GM18873 (cell line): ENCODE measurements around the gene SH3GL3.

Experiments used
- ATAC-seq: cut with Tn5 transposase; IDR thresholded peaks from one replicate; pipeline ENCODE4 v1.9.1; 2021; ENCODE audit warnings: mild to moderate bottlenecking, moderate library complexity, moderate number of reproducible peaks; ENCODE audit not compliant: unreplicated experiment, low FRiP score

Gene SH3GL3, protein sequence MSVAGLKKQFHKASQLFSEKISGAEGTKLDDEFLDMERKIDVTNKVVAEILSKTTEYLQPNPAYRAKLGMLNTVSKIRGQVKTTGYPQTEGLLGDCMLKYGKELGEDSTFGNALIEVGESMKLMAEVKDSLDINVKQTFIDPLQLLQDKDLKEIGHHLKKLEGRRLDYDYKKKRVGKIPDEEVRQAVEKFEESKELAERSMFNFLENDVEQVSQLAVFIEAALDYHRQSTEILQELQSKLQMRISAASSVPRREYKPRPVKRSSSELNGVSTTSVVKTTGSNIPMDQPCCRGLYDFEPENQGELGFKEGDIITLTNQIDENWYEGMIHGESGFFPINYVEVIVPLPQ

DNA sequence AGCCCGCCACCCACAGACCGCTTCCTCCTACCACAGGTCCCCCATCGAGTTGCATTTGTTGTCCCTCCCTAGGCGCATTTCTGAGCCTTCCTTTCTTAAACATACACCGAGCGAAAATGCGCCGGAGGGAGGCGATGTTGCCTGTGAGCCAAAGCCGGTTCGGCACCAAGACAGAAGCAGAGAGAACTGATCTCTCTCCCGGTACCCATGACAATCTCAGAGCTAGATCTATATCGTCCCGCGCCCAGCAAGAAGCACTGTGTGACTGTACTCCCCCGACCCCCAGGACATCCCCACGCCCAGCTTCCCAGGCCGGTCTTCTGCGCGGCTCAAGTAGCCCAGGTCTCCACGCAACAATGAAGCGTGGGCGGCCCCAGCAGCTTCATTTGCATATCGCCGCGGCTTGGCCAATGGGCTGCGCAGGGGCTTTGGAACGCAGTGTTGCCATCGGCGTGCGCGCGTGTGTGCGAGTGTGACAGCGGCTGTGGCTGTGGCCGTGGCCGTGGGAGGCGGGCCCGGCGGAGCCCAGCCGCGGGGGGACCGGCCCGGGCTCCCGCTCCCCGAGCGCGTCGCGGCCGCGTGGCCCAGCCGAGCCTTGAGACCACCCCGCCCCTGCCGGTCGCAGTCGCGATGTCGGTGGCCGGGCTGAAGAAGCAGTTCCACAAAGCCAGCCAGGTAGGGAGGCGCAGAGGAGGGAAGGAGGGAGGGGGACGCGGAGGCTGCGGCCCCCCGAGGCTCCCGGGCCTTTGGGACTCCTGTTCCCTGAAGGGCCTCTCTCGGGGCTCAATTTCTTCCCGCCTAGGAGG, at the start of gene SH3GL3:
SH3GL3 (plus strand) TSS at position 438 of the 806 bp plus-strand sequence; CDS start at position 631, 193 bp downstream.
- no peak for ATAC-seq

DNA sequence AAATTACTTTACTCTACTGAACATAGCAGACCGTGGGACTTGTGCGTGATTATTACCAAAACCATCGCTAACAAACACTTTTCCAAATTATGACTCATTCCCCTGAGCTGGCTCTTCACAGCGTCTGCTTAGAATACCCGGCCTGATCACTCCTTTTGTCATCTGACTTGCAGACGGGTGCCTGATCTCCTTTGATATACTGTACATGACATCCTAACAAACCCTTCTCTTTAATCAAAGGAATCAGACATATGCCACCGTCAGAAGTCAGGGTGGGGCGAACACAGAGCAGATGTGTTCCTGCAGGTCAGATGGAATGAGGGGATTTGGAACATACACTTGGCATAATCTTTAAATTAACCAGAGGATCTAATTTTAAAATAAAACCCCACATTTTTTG, 48.5 kb upstream of the SH3GL3 start:
- no peak for ATAC-seq

DNA sequence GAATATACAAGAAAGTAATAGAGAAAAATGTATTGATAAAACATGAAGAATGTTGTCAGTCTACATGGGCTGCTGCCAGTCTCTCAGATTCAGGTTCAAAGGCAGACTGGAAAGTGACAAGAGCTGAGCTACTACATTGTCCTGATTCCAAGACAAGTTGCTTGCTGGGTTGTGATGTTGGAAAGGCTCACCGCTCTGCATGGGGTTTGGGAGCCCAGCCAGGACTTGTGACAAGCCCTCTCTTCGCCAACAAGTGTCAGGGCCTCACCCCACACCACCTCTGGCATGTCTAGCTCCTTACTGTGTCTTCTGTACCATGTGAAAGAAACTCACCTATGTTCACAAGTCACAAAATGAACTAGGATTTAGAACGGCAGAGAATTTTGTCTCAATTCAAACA, 43.0 kb upstream of the SH3GL3 start:
- no peak for ATAC-seq

DNA sequence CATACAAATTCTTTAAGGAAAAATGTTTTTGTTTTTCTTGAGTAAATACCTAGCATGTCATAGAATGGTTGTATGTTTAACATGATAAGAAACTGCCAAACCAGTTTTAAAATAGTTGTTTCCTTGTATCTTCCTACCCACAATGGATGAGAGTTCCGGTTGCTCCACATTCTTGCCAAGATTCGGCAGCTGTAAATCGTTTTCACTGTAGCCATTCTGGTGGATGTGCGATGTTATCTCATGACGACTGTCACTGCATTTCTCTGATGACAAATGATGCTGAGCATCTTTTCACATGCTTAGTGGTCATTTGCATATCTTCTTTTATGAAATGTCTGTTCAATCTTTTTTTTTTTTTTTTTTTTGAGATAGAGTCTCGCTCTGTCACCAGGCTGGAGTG, 36.6 kb upstream of the SH3GL3 start:
- ATAC-seq: no peak

DNA sequence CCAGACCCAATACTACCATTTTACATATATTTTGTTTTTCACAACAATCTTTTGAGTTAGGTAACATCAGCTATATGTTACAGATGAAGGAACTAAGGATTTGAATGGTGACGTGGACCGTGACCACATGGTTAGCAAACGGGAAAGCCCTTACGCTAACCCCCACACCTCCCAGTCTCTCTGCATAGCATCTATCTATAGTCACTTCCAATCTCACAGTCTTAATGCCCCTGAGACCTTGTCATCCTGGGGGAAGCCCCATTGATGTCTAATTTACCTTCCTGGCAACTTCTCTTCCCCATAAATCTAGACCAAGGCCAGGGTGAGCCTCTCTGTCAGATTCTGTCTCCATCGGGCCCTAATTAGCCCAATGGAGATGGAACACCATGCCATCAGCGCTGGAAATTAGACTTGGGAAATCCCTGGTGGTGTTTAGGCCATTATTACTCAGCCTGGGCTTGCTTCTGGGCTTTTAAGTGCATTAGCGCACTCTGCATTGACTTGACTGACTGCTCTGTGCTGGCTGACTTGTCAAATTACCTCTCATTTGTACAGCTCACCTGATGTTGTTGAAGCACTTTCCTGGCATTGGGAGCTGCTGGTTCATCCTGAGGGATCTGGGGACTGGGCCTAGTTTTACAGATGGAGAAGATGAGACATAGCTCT, 34.0 kb upstream of the SH3GL3 start:
- no peak for ATAC-seq

DNA sequence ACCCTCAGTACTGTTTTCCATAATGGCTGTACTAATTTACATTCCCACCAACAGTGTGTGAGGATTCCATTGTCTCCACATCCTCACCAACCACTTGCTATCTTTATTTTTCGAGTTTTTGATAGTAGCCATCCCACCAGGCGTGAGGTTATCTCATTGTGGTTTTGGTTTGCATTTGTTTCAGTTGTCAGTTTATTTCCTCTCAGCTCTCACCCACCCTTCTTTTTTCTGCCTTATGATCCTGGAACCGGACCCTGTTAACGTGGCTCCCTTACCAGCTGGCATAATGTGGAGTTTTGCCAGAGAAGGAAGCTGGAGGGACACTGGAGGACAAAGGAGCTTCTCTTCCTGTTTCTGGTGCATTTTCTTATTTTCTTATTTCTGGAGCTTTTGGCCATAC, 25.1 kb upstream of the SH3GL3 start:
- no peak for ATAC-seq

DNA sequence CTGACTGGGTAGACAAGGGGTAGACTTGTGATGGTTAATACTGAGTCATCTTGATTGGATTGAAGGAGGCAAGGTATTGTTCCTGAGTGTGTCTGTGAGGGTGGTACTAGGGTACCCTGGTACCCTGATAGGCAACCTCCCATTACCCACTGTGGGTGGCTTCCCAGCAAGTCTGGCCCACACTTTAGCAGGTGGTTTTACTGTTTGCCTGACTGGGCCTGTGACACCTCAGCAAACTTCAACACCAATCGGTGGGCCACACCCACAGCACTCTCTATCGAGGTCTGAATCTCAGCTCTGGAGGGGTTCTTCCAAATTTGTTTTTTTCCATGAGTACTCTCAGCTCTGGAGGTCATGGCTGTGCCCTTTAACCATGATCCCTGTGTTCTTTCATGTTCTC, 24.6 kb upstream of the SH3GL3 start:
- ATAC-seq: no peak

DNA sequence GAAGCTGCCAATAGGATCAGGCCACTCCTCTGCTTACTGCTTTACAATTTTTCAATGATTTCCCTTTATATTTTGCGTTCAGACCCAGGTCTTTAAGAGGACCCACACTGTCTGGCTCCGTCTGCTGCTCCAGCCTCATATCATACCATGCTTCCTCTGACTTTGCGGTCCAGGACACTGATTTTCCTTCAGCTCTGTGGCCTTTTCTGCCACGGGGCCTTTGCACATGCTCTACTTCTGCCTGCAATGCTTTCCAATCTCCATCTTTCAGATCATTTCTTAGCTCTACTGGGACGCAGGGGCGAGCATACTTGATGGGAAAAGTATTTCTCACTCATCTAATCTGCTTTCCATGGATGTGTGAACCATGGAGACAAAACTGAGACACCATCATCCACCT, 23.0 kb upstream of the SH3GL3 start:
- no peak for ATAC-seq

DNA sequence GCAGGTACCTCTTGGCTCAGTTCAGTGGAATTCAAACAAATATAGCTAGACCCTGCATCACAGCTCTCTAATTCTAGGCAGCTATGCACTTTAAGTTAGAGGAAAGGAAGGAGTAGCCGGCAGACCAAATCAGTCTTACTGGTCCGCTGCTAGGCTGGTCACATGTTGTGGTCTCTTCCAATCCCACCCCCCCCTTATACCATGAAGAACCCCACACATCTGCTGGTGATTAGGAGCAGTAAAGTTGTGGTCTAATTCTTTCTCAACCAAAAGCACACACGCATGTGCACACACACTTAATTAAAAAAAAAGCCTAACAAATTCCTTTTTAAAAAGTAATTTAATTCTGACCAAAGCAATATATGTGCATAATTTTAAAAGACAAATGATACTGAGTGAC, 16.7 kb upstream of the SH3GL3 start:
- no peak for ATAC-seq

DNA sequence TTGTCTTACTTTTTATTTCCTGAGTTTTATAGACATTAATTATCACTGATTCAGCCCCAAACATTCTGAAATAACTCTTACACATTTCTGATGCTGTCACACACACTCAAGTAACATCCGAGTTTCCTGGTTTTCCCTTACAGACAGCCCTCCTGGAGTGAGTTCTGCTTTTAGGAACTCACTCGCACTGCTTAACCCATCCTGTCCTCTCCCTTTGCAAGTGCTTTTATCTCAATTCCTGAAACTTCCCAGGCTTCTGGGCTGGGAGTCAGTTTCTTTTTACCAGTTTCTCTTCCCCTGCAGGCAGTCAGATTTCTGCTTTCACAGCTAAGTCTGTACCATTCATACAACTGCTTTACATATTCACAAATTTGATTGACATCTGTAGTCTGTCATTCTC, 15.6 kb upstream of the SH3GL3 start:
- ATAC-seq: no peak

DNA sequence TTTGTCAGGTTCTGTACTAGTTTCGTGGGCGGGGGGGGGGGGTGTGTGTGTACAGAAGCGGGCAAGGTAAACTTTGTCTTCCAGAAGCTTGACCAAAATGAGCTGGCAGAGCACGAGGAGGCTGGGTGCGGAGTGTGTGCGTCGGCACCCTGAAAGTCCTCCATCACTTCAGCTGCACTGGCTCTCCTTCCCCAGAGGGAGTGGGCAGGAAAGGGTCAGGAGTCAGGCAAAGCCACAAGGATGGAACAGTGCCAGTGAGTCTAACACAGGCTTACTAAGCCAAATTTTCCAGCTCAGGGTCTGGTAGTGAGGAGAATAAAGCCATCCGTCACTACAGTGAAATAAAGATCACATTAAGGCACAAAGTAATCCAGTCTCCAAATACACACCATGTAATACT, 11.9 kb upstream of the SH3GL3 start:
- ATAC-seq: no peak

DNA sequence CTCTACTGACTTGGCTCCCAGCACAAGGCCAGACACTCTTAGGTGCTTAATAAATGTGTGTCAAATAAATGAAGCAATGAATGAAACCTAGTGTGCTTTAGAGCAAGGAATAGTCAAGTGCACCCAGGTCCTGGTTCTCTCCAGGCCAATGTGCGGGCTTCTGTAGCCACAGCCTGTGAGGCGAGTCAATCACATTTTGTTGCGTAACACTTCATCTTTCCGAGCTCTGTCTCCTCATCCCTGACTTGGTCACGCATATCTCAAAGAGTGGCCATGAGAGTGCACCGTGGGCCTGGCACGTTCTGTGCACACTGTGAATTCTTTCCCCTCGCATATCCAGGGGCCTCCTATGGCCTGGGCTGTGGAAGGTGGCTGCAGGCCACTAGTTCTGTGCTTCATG, 11.4 kb upstream of the SH3GL3 start:
- no peak for ATAC-seq

DNA sequence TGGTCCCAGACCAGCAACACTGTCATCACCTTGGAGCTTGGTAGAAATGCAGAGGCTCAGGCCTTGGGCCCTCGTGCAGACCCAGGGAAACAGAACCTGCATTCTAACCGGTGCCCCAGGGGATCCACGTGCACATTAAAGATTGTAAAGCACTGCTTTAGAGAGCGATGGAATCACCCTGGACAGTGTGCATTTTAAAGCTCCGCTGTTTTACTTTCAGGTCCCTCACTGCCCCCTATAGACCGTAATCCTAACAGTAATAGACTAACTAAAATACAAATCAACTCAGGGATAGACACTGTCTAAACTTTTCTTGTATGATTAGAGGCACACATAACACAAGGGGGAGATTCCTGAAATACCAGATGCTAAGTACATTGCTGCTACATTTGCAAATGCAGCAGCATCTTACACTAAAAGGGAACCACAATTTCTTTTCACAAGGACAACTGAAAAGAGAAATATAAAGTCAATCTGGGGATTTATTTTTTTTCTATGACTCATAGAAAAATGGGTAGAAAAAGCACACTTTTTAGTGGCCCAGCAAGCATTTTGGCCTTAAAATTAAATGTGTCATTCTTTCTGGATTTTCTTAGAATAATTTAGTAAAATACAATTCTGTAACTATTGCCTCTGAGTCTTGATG, 10.5 kb upstream of the SH3GL3 start:
- no peak for ATAC-seq

DNA sequence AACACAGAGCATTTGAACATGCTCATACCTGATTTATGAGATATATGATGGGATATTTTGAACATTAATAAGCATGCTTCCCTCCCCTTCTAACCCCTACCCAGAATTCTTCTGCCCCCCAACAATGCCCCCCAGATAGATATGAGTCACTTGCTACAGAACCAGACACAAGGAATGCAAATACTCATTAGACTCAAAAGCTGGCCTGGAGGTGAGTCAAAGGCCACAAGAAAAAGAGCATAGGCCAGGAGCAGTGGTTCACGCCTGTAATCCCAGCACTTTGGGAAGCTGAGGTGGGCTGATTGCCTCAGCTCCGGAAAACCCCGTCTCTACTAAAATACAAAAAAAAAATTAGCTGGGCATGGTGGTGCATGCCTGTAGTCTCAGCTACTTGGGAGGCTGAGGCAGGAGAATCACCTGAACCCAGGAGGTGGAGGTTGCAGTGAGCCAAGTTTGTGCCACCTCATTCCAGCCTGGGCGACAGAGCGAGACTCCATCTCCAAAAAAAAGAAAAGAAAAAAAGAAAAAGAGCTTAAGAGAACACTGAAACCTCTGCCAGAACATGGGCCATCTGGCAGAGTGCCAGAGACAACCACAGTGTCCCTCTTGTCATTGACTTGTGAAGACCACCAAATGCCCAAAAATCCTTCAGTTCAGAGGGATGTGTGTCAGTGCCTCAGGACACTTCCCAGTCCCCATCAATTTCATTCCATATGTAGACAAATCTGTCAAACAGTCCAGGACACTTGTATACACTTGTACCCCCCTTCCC, 3.9 kb upstream of the SH3GL3 start:
- no peak for ATAC-seq

DNA sequence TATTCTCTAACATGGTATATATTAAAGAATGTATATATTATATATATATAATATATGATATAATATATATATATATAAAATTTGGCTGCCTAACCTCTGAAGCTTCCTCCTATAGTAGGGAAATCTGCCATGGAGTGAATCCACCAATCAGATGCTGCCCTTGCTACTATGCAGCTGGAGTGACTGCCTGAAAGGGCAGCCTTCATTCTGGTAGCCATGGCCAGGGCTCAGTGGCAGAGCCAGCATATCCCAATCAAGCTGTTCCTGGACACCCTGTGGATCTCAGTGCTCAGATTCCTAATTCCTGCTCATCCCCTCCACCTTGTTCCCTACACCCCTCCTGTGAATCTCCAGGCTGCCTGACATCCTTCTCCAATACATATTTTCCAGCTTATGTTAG, 2.2 kb upstream of the SH3GL3 start:
- no peak for ATAC-seq

DNA sequence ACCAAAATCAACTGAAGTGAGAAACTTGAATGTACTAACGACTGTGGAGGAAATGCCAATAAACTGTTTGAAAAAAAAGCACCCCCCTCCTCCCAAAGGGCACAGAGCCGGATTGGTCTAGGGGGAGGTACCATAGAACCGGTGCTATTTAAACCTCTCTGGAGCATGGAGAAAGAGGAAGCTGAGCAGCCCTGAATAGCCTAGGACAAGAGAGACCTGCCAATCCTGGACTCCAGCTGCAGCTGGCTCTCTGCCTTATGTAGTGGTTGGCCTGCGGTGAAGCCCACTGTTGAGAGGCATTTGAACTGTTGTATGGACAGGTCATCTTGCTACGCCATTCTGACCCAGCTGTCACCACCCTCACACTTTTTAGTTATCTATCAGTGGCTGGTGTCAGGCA, 1.5 kb upstream of the SH3GL3 start:
- no peak for ATAC-seq

DNA sequence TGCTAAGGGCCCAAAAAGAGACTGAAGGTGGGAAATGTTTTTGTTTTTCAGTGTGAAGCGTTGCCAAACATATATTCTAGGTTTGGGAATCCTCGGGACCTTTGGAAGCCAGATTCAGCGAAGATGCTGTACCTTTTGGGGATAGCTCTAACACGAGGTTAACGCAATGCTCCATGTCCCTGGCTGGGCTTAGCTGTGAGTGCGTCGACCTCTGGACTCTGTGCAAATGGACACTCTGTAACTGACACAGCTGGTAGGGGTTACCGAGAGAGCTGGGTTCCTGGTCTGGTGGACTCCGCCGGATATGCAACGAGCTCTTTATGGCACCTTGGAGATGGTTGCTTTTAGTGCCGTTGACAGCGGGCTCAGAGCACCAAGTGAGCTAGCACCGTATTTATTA, 724 bp upstream of the SH3GL3 start:
- ATAC-seq: no peak

DNA sequence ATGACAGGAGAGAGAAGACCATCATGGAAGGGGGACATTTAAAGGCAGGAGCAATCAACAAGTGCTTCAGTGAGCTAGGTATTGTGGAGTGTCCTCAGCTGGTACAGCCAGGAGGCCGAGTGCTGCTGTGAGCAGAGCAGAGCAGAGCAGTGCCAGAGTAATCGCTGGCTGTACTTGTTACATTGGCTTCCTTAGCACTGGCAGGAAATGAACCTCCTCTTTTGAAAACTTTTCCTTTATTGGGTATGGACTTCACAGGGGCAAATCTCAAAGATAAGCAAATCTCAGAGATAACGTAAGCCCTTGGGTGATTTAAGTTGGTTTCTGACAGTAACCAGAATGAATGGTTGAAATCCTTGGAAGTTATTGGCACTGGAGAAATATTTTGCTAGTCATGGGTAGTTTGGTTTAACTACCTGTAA, 2.1 kb downstream of the SH3GL3 start:
- ATAC-seq: no peak

DNA sequence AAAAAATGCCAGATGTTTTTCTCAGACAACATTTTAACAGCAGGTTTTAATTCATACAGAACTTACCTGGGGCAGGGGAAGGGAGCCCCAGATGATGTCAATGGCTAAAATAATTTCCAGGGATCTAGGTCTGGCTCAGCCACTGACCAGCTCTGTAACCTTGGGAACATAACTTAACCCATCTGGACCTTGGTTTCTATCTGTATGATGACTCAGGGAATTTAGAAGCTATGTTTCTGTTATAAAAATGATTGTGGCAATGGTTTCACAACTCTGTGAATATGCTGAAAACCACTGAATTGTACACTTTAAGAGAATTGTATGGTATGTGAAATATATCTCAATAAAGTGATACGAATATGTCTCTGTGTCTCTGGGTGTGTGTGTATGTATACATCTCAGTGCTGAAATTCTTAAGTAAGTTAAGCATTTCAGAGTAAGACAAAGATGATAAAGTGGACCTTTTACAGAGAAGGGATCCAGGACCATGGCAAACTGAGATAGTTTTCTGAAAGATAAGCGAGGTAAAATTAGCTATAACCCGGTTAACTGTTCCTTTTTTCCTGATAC, 2.9 kb downstream of the SH3GL3 start:
- ATAC-seq: no peak

DNA sequence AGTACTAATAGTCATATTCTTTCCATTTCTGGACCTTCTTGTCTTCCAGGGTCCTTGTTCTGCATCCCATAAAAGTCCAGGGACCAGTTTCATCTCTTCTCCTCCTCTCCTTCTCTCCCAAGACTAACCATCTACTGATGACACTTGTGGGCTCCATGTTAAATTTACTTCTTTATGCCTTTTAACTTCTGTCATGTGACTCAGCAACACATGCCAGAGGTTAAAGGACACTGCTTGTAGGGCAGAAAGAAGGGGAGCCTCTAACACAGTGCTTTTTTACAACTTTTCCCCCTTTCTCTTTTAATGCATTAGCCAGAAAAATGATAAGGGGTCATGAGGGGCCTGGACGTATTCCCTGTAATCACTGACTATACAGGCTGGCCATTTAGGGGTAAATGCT, 10.0 kb downstream of the SH3GL3 start:
- ATAC-seq: no peak
